NCI-H2081 (cell line): ENCODE data around the gene VILL.

ENCODE experiments used
- DNase-seq, 2 experiments: peaks; one replicate each; lab custom pipeline; 2025; lab: John Stamatoyannopoulos, UW

Gene VILL

GRCh38 chr3:38000965-38001455 is 10.4 kb downstream of the VILL start:
- no peak for DNase-seq

- no peak for DNase-seq
Observed at GRCh38 chr3:38001456-38002081, 11.0 kb downstream of the VILL start.

DNA sequence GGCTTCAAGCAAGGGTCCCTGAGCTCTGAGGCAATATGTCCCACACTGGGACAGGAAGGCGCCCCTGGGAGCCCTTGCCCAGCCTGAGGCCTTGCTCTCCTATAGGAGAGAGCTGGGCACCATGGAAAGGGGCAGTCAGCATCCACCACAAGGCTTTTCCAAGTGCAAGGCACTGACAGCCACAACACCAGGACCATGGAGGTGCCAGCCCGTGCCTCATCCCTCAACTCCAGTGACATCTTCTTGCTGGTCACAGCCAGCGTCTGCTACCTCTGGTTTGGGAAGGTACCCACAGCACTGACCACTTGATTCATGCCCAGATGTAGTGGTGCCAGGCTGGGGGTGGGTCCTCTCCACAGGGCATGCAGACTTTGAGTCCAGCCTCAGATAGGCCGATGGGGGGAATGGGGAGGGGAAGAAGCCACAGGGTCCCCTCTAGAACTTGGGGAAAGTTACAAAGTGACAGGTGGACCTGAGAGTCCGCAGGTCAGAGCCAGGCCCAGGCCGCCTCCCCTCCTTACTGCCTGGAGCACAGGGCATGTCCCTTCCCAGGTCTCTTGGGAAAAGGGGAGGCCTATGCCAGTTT is 11.8 kb downstream of the VILL start:
- no peak for DNase-seq

DNA sequence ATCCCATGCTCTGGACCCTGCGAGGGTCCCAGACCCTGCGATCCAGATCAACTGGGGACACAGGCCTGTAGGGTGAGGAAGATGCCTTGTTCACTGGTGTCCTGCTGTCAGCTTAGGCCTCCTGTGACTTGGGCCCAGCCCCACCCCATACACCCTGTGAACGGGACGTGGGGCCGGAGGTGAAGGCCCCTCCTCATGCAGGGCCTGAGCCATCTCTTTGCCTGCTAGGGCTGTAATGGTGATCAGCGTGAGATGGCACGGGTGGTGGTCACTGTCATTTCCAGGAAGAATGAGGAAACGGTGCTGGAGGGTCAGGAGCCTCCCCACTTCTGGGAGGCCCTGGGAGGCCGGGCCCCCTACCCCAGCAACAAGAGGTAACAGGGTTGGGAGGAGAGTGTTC is 12.4 kb downstream of the VILL start:
- DNase-seq = no peak

DNA sequence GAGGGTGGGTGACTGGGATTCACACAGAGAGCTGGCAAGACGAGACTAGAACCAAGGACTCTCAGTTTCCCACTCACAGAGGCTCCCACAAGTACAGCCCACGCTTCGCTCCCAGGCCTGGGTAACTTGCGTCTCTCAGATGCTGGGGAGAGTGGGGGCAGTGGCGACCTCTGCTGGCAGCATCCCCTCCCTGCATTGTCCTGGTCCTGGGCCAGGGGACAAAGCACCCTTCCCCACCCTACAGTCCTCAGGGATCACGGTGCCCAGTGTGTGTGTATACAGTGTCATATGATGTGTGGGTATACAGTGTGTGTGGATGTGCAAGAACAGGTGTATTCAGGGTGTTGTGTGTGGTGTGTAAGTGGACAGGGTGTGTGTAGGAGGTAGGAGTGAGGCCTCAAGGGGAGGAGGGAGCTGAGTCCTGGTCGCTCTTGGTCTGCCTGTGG is 12.8 kb downstream of the VILL start:
- DNase-seq = no peak

- DNase-seq = no peak
Observed at GRCh38 chr3:38003817-38004414, 13.3 kb downstream of the VILL start.

DNA sequence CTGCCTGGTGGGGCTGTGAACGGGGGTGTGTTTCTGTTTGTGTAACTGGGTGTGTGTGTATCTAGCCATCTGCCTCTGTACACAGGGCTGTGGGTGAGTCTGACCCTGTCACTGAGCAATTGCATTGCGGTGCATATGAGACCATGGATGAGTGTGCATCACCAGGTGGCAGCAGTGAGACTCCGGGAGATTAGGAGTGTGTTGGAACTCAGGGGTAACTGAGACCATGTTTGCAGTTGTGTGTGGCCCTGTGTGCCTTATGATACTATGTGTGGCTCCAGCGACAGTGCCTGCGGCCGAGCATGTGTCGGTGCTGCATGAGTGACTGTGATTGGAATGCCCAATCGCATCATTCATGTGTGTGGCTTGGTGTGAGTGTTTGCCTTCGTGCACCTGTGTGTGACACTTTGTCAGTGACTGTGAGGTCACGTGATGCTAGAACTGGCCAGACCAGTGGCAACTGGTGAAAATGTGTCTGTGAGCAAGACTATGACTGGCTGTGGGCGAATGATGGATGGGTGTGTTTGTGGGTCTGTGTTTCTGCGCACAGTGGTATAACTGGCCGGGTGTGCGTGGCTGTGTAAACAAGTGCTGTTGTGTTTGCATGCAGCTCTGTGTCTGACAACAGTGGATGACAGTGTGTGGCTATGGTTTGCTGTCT is 14.0 kb downstream of the VILL start:
- peak; percentile 12 to 13 for DNase-seq

DNA sequence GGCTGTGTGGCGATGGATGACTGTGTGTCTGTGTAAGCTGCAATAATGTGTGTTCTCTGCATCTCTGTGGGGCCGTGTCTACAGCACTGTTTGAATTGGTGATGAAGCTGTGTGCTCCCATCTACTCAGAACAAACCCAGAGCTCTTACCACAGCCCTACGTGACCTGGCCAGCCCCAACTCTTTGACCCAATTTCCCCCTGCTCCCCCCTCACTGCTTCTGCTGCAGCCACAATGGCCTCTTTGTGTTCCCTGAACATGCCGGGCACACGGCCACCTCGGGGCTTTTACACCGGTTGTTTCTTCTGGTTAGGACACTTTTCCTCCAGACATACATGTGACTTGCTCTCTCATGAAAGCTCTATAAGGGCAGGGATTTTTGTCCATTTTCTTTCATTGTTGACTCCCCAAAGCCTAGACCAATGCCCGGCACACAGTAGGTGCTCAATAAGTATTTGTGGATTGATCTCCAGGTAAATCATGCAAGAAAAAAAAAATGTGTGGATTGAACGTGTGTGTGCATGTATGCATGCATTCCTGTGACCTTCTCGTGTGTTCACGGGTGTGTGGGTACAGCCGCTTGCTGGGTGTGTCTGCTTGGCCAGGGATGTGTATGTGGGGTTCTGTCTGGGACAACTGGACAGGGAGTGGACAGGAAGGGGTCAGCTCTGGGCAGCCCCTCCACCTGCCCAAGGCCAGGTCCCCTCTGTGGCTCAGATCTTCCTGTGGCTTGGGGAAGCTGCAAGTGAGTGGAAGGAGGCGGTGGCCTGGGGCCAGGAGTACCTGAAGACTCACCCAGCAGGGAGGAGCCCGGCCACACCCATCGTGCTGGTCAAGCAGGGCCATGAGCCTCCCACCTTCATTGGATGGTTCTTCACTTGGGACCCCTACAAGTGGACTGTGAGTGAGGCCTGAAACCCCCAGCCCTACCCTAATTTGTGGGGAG is 14.8 kb downstream of the VILL start:
- DNase-seq = no peak

DNA sequence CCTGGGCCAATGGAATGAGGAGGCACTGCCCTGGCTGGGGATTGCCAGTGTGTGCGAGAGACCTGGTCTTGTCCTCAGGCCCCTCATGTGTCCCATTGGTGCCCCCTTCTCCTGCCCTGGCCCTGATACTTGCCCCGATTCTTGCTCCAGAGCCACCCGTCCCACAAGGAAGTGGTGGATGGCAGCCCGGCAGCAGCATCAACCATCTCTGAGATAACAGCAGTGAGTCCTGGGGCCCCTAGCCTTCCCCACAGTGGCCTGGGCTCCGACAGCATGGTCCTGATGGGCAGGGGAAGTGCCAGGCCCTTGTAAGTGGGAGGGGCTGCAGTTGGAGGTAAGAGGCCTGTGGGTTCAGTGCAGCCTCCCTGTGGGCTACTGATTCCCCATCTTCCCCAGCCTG is 15.4 kb downstream of the VILL start:
- DNase-seq = no peak

DNA sequence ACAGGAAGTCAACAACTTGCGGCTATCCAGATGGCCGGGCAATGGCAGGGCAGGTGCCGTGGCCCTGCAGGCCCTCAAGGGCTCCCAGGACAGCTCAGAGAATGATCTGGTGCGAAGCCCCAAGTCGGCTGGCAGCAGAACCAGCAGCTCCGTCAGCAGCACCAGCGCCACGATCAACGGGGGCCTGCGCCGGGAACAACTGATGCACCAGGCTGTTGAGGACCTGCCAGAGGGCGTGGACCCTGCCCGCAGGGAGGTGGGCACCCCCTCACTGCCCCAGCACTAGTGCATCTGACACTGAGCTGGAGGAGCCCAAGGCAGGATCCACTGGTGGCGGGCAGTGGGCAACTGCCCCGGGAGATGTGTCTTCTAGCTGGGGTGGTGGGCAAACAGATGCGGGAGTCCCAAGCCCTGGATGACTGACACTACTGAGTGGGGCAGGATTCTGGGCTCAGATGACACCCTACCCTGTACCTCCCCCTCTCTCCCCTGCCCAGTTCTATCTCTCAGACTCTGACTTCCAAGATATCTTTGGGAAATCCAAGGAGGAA is 15.9 kb downstream of the VILL start:
- DNase-seq = no peak

- DNase-seq = no peak
Observed at GRCh38 chr3:38007754-38008090, 17.1 kb downstream of the VILL start.

- no peak for DNase-seq
Observed at GRCh38 chr3:38008191-38008701, 17.7 kb downstream of the VILL start.

DNA sequence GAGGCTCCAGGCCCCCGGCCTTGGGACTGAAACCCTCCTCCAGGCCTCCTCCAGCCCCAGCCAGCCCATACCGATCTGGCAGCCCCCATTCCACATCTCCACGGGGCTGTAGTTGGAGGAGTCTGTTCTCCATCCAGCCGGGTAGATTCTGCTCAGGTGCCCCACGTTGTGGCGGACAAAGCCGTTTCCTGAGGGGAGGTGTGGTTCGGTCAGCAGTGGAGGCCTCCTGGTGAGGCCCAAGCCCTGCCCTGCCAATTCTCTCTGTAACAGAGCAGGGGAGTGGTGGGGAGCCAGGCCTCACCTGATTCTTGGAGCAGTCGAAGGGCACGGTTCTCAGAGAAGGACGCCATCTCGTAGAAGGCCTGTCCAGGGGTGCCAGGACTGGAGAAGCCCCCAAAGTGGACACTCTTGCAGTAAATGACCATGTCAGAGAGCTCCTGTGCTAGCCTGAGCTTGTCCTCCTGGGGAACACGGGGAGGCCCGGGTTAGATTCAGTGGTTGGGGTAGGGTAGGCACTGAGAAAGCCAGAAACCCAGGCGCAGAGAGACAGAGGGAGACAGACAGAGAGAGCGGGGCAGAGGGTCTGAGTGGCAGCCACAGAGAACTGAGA is 18.5 kb downstream of the VILL start:
- no peak for DNase-seq

DNA sequence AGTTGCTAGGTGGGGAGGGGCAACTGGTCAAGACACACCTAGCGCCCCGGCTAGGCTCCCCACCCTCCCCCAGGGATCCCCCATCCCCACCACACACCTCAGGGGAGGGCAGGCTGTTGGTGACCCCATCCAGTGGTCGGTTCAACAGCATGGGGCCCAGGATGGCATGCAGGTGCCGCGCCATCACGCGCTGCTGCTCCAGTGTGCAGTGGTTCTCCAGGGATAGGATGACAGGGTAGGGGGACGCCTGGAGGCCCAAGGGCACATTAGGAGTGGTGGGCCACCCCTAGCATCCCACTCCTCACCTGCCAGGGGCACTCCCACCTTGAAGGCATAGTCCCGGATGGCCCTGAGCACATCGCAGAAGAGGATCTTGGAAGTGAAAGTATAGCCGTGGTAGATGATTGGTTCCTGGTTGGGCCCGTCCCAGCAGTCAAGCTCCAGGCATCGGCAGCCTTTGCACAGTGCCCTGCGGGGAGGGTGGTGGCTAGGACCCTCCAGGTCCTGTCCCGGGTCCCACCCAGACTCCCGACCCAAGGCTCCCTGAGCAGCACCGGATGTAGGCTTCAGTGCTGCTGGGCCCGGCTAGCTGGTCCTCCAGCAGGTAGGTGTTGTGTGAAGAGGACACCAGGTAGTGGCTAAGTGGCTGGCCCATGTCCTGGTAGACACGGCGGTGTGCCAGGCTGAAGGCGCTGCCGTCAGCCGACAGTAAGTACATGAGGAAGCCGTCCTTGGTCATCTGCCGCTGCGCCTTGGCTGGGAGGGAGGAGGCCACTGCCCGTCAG is 19.4 kb downstream of the VILL start:
- DNase-seq = no peak

- no peak for DNase-seq
Observed at GRCh38 chr3:38011111-38011510, 20.5 kb downstream of the VILL start.

- DNase-seq = no peak
Observed at GRCh38 chr3:38015485-38015884, 24.9 kb downstream of the VILL start.

DNA sequence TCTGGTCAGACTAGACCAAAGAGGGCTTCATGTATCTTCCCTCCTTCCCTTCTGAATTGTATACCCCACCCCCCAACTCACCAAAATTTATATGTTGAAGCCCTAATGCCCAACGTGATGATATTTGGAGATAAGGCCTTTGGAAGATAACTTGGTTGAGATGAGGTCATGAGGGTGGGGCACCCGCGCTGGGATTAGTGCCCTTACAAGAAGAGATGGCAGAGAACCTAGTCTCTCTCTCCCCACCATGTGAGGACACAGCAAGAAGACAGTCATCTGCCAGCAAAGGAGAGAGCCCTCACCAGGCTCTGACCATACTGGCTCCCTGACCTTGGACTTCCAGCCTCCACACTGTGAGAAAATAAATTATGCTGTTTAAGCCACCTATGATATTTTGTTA is 25.4 kb downstream of the VILL start:
- DNase-seq = no peak

DNA sequence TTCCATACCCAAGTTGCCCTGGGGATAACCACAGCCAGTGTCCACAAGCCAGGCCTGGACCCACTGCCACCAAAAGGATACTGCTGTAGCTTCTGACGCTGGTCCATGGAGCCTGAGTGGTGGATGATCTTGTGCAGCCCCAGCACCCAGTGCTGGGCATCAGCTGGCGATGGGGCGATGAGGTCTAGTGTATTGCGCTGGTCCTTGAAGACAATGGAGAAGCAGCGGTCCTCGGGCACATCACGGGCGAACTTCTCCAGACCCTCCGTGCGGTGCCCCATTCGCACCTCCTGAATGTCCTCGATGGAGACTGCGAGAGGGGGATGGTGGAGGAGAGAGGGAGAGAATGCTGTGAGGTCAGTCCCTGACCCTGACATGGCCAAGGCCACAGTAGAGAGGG is 25.8 kb downstream of the VILL start:
- DNase-seq = no peak

DNA sequence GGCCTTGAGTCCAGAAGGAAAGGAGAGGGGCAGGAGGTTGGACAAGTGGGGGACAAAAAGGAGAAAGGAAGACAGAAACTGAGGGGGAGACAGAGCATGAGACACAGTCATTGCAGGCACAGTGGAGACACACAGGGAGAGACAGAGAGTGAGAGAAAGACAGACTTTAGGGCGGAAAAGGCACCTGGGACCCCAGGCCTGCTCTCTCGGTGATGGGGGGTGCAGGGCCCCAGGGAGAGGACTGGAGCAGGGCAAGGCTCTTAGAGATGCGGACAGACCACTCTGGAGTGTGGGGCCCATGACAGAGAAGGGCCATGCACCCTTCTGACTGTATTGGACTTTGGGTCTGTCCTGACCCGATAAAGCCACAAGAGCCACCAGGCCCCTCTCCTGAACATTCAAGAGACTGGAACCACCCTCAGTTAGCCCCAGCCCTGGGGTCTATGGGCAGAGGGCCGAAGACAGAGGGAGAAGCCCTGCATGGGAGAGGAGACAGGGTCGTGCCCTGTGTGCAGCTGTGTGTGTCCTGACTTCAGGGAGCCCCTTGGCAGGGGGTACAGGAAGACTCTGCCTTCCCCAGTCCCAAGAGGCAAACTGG is 26.4 kb downstream of the VILL start:
- DNase-seq = no peak
